Kidney epithelial cell (primary cell): Measurements from ENCODE around the gene DPP6. TPM values are rescaled to one million over a fixed set of nuclear protein-coding genes. Genes with fewer than 3 reads are reported as not detected.

Source experiments
- DNase-seq: peaks from one replicate; pipeline ENCODE4 v3.0.0-alpha.2; 2010; ENCODE audit warnings: low read depth
- H3K27me3 ChIP-seq: 2 replicates; pipeline ENCODE4 v1.6.0; 2011; ENCODE audit warnings: low read length; ENCODE audit not compliant: control insufficient read depth, insufficient read depth
- H3K36me3 ChIP-seq: 2 replicates; pipeline ENCODE4 v1.5.1; 2011; ENCODE audit warnings: low read length; ENCODE audit not compliant: control insufficient read depth, insufficient read depth
- H3K4me3 ChIP-seq: 2 replicates; pipeline ENCODE4 v1.5.1; 2011; ENCODE audit warnings: low read depth, mild to moderate bottlenecking, control low read depth, low read length
- CTCF ChIP-seq: IDR thresholded peaks from 2 replicates; pipeline ENCODE4 v1.5.1; 2011; ENCODE audit warnings: mild to moderate bottlenecking, moderate library complexity, low read length, control low read depth, inconsistent platforms; ENCODE audit not compliant: insufficient read depth, poor library complexity, severe bottlenecking
- total RNA-seq: library from RNA; depleted of rRNA; stranded (reverse); fragments of >200 nt; gene quantifications from 2 replicates; pipeline ENCODE4 v1.2.3, GENCODE V29; 2015

Gene DPP6
- total RNA-seq, 1 donor from 2014 or later = 0.84 TPM

- Histone ChIP-seq H3K36me3 (no peaks in the 10 kb centered on the region), H3K4me3 (no peak overlapping the region), H3K27me3 (no peaks in the 10 kb centered on the region)
- no peak for TF ChIP-seq CTCF
- DNase-seq = no peak
These were observed 284.1 kb downstream of the DPP6 start for GRCh38 chr7:154336295-154336694.

DNA sequence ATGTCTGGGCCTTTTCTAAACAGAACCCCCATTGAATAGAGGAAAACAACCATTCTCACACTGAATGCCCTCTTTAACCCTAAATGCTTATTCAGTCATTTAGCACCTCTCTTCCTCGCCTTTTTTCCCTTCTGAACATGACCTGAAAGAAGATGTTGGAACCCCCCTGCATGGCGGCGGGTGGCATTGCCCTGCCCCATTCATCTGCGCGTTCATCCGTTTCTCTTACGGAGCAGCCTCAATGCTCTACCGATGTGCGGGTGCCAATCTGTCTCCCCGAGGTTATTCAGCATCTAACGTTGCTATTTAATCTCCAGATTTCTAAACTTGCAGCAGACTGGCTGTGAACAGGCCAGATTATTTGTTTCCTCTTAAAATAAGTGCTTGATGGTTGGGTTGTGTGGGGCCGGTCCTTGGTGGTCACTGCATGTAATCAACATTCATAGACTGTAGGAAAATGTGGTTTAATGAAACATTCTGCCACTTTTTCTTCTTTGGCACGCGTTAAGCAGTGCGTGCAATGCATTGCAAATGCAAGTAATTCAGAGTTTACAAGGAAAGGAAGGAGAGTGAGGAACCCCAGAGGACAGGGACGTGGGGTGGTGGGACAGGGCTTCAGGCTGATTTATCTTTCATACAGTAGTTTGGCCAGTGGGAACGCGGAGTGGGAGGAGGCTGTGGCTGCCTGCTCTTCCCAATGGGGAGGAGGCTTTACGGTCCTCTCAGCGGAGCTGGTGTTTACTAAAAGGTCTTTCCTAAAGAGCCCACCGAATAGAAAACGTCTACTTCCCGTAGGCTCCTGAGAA, 286.7 kb downstream of the DPP6 start:
- no peak for TF ChIP-seq CTCF
- no peaks in the 10 kb centered on the region for H3K27me3 ChIP-seq
- no peaks in the 10 kb centered on the region for H3K36me3 ChIP-seq
- no peak for DNase-seq
- H3K4me3 ChIP-seq = no peak overlapping the region

GRCh38 chr7:154342971-154343633, 290.9 kb downstream of the DPP6 start:
- Histone ChIP-seq H3K4me3 (no peak overlapping the region), H3K27me3 (no peaks in the 10 kb centered on the region), H3K36me3 (no peaks in the 10 kb centered on the region)
- DNase-seq = no peak
- no peak for TF ChIP-seq CTCF

- no peak overlapping the region for H3K4me3 ChIP-seq
- no peak for DNase-seq
- H3K27me3 ChIP-seq = no peaks in the 10 kb centered on the region
- no peaks in the 10 kb centered on the region for H3K36me3 ChIP-seq
- TF ChIP-seq CTCF = no peak
These were observed 291.7 kb downstream of the DPP6 start for GRCh38 chr7:154343778-154344412.

GRCh38 chr7:154345093-154345492, 292.9 kb downstream of the DPP6 start:
- Histone ChIP-seq H3K4me3 (no peak overlapping the region), H3K36me3 (no peaks in the 10 kb centered on the region), H3K27me3 (no peaks in the 10 kb centered on the region)
- no peak for TF ChIP-seq CTCF
- DNase-seq = no peak
